GM23248 (cell line): ENCODE measurements around the gene PANX2.

Experiments used
- EZH2 ChIP-seq: fragments of 200-600 bp; sonication (generic); IDR thresholded peaks from 2 replicates; pipeline ENCODE4 v1.6.1; 2018; ENCODE audit warnings: antibody characterized with exemption, mild to moderate bottlenecking; ENCODE audit not compliant: insufficient read depth, poor library complexity, severe bottlenecking
- EZH2phosphoT487 ChIP-seq: fragments of 200-600 bp; sonication (generic); IDR thresholded peaks from 2 replicates; pipeline ENCODE4 v1.6.1; 2018; ENCODE audit warnings: antibody characterized with exemption, moderate library complexity, mild to moderate bottlenecking, low read depth; ENCODE audit not compliant: insufficient read depth

DNA sequence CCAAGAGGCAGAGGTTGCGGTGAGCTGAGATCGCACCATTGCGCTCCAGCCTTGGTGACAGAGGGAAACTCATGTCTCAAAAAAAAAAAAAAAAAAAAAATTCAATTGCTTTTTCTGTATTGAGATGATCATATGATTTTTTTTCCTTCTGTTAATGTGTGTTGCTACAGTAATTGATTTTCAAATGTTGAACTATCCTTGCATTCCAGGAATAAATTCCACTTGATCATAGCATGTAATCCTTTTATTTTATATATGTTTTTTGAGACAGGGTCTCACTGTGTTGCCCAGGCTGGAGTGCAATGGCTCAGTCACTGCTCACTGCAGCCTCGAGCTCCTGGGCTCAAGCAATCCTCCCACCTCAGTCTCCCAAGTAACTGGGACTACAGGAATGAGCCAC, 47.4 kb upstream of the PANX2 start:
- TF ChIP-seq EZH2phosphoT487 = no peak
- TF ChIP-seq EZH2 = no peak
